ENCODE results near the gene DGKI. TPM values are rescaled to one million over a fixed set of nuclear protein-coding genes. Genes with fewer than 3 reads are reported as not detected.
A peak's percentile ranks its signal among the peaks of the same experiment; 100 is the strongest.

Gene DGKI
- total RNA-seq, 2 donors from 2014 or later: 17.8 to 18.2 TPM

DNA sequence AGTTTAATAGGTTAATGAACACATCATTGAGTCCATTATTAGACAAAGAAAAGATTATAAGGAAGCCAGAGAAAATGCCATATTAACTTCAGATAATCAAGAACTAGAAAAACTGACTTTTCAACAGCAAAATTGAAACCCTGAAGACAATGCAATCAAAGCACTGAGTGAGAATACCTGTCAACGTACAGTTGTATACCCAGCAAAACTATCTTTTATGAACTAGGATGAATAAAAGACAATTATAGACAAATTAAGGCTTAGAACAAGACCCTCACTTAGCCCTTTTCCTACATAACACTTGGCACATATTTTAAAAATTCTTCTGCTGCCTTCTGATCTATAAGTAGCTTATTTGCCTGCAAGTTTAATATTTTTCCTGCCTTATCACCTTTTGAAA is 19.0 kb upstream of the DGKI start:
- peaks cover 3 to 4% of the 10 kb centered on the region in 2 donors for H3K9me3 Mint-ChIP-seq
- H3K27me3 Mint-ChIP-seq (ENCODE audit: low read depth): no peaks in the 10 kb centered on the region
- H3K4me1 Mint-ChIP-seq (ENCODE audit: low read depth): peaks cover 3% of the 10 kb centered on the region
- H3K27ac Mint-ChIP-seq: no peak overlapping the region
- ATAC-seq (replicated peaks in 1 of 2): no peak
- H3K36me3 Mint-ChIP-seq (ENCODE audit: insufficient read depth in 2 of 2): peaks cover 16 to 35% of the 10 kb centered on the region in 2 donors
- no peak for DNase-seq
- H3K4me3 Mint-ChIP-seq: no peak overlapping the region

DNA sequence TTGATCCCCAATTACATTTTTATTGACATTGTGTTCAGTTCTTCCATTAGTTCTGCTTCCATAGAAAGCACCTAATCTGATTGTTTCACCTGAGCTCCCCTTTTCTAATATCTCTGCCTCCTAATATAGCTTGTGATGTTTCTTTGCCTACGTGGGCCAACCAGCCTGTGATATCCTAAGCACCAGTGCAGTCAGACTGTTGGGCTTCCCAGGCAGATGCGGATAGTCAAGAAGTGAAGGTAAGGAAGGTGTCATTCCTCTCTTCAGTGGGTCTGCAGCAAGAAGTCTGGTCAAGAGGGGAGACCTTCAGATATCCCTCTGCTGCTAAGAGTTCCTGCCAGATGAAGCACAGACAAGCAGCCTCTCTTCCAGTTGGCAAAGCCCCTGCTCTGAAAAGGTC is 16.2 kb upstream of the DGKI start:
- ATAC-seq (replicated peaks in 1 of 2) (no peak), DNase-seq (no peak)
- no peaks in the 10 kb centered on the region for H3K27me3 Mint-ChIP-seq (ENCODE audit: low read depth)
- no peak overlapping the region for H3K4me3 Mint-ChIP-seq
- H3K36me3 Mint-ChIP-seq (ENCODE audit: insufficient read depth in 2 of 2): peaks cover 16 to 23% of the 10 kb centered on the region in 2 donors
- H3K27ac Mint-ChIP-seq: no peak overlapping the region
- H3K9me3 Mint-ChIP-seq: peaks cover 3% of the 10 kb centered on the region in 2 donors
- H3K4me1 Mint-ChIP-seq (ENCODE audit: low read depth): no peaks in the 10 kb centered on the region

DNA sequence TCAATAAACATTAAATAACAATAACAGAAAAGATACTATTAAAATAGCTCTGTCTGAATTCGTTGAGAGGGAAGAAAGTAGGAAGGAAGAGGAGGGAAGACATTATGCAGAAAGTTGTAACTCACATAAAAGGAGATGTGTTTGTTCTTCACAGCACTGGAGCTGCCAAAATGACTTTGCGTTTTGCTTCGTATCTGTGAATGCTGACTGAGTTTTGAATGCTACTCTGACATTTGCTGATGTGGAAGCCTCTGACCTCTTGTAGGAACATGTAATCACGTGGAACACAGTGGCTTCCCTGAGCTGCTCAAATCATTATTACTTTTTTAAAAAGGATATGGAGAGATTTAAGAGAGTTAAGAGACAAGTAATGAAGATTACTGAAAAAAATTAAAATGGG is 15.6 kb upstream of the DGKI start:
- no peaks in the 10 kb centered on the region for H3K27me3 Mint-ChIP-seq (ENCODE audit: low read depth)
- peak overlapping the region; percentile 27 for H3K27ac Mint-ChIP-seq
- peaks cover 3% of the 10 kb centered on the region in 2 donors for H3K9me3 Mint-ChIP-seq

DNA sequence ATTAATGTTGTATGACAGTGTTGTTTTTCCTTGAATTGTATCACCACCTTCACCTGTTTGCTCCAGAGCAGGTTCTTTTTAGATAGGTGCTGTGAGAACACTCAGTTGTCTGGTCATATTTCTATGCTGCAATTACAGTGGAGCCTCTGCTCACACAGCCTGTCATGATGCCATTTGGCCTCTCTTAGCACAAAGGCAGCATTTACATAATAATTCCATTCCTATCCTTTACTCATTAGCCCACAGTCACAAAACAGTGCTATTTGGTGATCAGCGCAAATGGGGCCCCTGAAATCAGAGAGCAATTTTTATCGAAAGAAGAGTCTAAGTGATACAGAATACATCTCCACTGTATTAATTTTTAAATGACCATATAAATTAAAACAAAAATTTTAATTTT is 13.8 kb upstream of the DGKI start:
- no peaks in the 10 kb centered on the region for H3K4me1 Mint-ChIP-seq (ENCODE audit: low read depth)
- no peak for ATAC-seq (replicated peaks in 1 of 2)

More for the DNA sequence above, 15.6 kb upstream of the DGKI start:
- no peaks in the 10 kb centered on the region for H3K4me1 Mint-ChIP-seq (ENCODE audit: low read depth)
- no peak overlapping the region for H3K4me3 Mint-ChIP-seq
- DNase-seq (no peak), ATAC-seq (replicated peaks in 1 of 2) (no peak)
- H3K36me3 Mint-ChIP-seq (ENCODE audit: insufficient read depth in 2 of 2): peaks cover 12 to 21% of the 10 kb centered on the region in 2 donors

DNA sequence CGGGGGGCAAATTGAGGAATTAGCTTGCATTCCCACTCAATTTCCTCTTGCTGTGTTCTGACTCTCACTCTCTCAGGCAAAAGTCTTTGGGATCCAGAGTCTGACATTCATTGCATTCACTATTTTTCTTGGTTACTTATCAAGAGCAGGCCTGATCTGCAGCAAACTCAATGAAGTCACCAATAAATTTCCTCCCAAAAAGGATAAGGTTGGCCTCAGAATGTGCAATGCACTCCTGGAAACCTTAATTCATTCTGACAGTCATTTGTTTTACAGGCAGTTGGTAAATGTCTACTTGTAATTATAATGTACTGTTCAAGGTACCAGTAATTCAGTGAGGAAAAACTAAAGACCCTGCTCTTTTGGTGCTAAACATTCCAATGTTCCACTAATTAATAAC is 6.3 kb upstream of the DGKI start:
- H3K4me3 Mint-ChIP-seq: no peak overlapping the region
- DNase-seq: no peak
- peaks cover 6% of the 10 kb centered on the region for H3K4me1 Mint-ChIP-seq (ENCODE audit: low read depth)
- ATAC-seq (replicated peaks in 1 of 2): no peak
- H3K27me3 Mint-ChIP-seq (ENCODE audit: low read depth): peaks cover 18% of the 10 kb centered on the region
- H3K9me3 Mint-ChIP-seq: no peaks in the 10 kb centered on the region
- H3K27ac Mint-ChIP-seq: no peak overlapping the region
- H3K36me3 Mint-ChIP-seq (ENCODE audit: insufficient read depth in 2 of 2): peaks cover 2 to 4% of the 10 kb centered on the region in 2 donors

More for the DNA sequence above, 13.8 kb upstream of the DGKI start:
- Mint-ChIP-seq H3K27ac (no peak overlapping the region), H3K27me3 (ENCODE audit: low read depth) (peaks cover 7% of the 10 kb centered on the region), H3K9me3 (peaks cover 0 to 3% of the 10 kb centered on the region in 2 donors), H3K36me3 (ENCODE audit: insufficient read depth in 2 of 2) (peaks cover 8 to 11% of the 10 kb centered on the region in 2 donors), H3K4me3 (no peak overlapping the region)
- DNase-seq: no peak

DNA sequence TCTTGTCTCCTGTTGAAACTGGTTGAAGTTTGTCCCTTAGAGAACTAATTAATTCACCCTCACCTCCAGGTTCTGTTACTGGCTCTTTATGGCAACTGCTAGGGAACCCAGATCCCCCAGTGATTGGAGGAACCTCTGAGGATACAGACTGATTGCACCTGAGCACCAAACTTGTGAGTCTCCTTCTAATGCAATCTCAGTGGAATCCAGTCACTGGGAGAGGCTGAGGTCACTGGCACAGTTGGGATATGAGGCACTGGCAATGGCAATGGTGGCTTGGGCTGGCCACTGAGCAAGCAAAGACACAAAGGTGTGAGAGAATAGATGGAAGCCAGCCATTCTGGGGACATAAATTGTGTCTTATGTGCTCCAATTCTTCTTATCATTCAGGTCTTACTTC is 5.3 kb upstream of the DGKI start:
- DNase-seq (no peak), ATAC-seq (replicated peaks in 1 of 2) (no peak)
- no peak overlapping the region for H3K4me3 Mint-ChIP-seq
- H3K27me3 Mint-ChIP-seq (ENCODE audit: low read depth): peaks cover 20% of the 10 kb centered on the region
- H3K4me1 Mint-ChIP-seq (ENCODE audit: low read depth): peaks cover 6% of the 10 kb centered on the region
- H3K36me3 Mint-ChIP-seq (ENCODE audit: insufficient read depth in 2 of 2): peaks cover 2 to 4% of the 10 kb centered on the region in 2 donors
- H3K27ac Mint-ChIP-seq: no peak overlapping the region
- H3K9me3 Mint-ChIP-seq: no peaks in the 10 kb centered on the region

DNA sequence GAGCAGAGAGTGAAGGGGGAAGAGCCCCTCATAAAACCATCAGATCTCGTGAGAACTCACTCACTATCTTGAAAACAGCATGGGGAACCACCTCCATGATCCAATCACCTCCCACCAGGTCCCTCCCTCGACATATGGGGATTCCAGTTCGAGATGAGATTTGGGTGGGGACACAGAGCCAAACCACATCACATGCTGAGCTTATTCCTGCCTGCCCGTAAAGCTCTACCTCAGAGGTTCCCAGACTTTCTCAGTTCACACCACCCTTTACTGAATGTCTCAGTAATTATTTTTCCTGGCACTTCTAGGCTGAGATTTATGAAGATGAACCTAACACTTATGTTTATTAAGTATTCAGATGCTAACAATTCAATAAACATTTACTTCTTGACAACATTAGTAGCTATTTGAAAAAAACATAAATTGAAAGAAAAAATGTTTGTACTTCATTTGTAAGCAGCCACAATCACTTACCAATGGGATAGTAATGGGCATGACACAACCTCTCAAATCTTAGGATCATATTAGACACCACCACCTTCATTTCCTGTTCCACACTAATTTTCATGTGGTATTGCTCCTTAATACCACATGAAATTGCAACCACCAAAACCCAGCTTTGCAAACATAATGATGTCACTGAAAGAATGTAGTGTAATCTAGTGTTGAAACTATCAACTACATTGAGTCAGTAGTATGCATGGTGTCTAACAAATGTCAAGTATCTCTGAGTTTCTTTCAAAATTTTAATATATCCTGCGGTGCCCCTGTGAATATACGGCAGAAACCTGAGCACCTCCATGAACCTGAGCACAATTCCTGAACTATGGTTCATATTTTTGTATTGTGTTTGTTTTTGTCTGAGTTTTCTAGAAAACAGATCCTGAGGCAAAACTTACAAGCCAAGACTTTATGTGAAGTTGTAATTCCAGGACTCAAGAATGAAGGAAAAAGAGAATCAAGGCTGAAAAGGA is 4.5 kb upstream of the DGKI start:
- H3K36me3 Mint-ChIP-seq (ENCODE audit: insufficient read depth in 2 of 2): peaks cover 2 to 4% of the 10 kb centered on the region in 2 donors
- H3K4me1 Mint-ChIP-seq (ENCODE audit: low read depth): peaks cover 6% of the 10 kb centered on the region
- H3K27ac Mint-ChIP-seq: no peak overlapping the region
- DNase-seq: no peak
- peaks cover 20% of the 10 kb centered on the region for H3K27me3 Mint-ChIP-seq (ENCODE audit: low read depth)
- H3K4me3 Mint-ChIP-seq: no peak overlapping the region
- H3K9me3 Mint-ChIP-seq: no peaks in the 10 kb centered on the region
- peak; percentile 28 to 33 for ATAC-seq (replicated peaks in 1 of 2)

DNA sequence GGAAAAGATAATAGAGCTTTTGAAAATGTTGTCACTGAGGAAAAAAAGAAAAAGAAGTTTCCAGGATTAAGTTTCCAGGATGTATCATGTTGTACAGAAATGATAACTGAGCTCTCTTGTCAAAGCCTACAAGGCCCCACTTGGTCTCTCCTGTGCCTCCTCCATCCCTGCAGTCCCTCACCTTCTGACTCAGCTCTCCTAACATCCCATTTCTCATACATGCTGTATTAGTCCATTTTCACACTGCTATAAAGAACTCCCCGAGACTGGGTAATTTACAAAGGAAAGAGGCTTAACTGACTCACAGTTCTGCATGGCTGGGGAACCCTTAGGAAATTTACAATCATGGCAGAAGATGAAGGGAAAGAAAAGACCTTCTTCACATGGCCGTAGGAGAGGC is 3.8 kb upstream of the DGKI start:
- ATAC-seq (replicated peaks in 1 of 2) (no peak), DNase-seq (no peak)
- no peaks in the 10 kb centered on the region for H3K9me3 Mint-ChIP-seq
- peaks cover under 1% of the 10 kb centered on the region in 2 donors for H3K36me3 Mint-ChIP-seq (ENCODE audit: insufficient read depth in 2 of 2)
- no peak overlapping the region for H3K27ac Mint-ChIP-seq
- H3K4me1 Mint-ChIP-seq (ENCODE audit: low read depth): peaks cover 6% of the 10 kb centered on the region
- peaks cover 20% of the 10 kb centered on the region for H3K27me3 Mint-ChIP-seq (ENCODE audit: low read depth)
- H3K4me3 Mint-ChIP-seq: no peak overlapping the region

DNA sequence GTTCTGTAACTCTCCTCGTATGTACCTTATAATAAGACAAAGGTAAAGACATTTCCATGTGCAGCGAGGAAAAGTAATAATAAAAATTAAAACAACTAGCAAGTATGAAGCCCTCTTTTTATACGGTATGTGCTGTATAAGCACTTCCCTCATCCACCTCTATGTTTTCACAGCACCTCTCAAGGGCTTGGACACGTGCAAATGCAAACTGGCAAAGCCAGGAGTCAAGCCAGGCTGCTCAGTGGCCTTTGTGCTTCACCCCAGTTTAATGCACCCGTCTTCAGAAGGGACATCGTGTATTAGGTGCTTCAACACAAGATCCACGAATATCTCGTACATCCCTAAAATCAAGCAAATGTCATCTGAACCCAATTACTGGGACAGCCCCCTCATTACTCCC is 1.3 kb upstream of the DGKI start:
- H3K27me3 Mint-ChIP-seq (ENCODE audit: low read depth): peaks cover 43% of the 10 kb centered on the region
- H3K36me3 Mint-ChIP-seq (ENCODE audit: insufficient read depth in 2 of 2): no peaks in the 10 kb centered on the region
- H3K4me1 Mint-ChIP-seq (ENCODE audit: low read depth): peaks cover 6% of the 10 kb centered on the region
- DNase-seq (no peak), ATAC-seq (replicated peaks in 1 of 2) (no peak)
- H3K4me3 Mint-ChIP-seq: peak overlapping the region in 1 of 2 donors; percentile 17
- H3K9me3 Mint-ChIP-seq: no peaks in the 10 kb centered on the region
- H3K27ac Mint-ChIP-seq: no peak overlapping the region

DNA sequence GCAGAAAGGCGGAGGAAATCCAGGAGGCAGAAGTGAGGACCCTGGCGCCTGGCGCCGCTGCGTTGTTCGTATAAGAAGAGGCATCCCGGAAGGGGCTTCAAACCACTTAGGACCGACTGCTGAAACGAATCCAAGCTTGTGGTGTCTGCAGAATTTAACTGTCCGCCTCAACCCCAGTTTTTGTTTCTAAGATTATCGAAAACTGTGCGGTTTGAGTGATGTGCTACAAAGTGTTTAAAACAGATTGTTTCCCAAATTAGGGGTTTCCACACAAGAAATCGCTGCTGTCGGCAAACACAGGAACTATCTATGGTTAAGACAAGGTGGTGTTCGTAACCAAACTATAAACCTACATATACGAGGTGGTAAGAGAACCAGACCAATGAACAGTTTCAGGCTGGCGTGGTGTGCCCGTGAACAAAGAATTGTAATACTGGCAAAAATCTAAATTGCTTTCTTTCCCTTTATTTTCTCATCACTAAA is 835 bp upstream of the DGKI start:
- H3K36me3 Mint-ChIP-seq (ENCODE audit: insufficient read depth in 2 of 2): no peaks in the 10 kb centered on the region
- H3K27me3 Mint-ChIP-seq (ENCODE audit: low read depth): peaks cover 48% of the 10 kb centered on the region
- peak; percentile 11 to 28 for DNase-seq
- no peaks in the 10 kb centered on the region for H3K9me3 Mint-ChIP-seq
- peak; percentile 22 to 23 for ATAC-seq (replicated peaks in 1 of 2)
- peaks cover 6% of the 10 kb centered on the region for H3K4me1 Mint-ChIP-seq (ENCODE audit: low read depth)
- peak overlapping the region; percentile 73 to 74 for H3K4me3 Mint-ChIP-seq
- no peak overlapping the region for H3K27ac Mint-ChIP-seq

DNA sequence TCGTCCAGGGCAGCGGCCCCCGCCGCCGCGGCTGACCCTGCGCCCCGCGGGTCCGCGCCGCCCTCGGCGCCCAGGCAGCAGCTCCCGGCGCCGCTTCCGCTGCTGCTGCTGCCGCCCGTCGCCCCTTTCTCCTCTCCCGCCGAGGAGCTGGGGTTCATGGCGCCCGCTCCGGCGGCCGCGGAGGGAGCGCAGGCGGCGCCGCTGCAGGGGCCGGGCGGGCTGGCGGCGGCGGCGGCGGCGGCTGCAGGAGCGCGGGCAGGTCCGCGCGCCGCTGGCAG is 286 bp downstream of the DGKI start:
- H3K36me3 Mint-ChIP-seq (ENCODE audit: insufficient read depth in 2 of 2): no peaks in the 10 kb centered on the region
- peaks cover 5% of the 10 kb centered on the region for H3K4me1 Mint-ChIP-seq (ENCODE audit: low read depth)
- peaks cover 59% of the 10 kb centered on the region for H3K27me3 Mint-ChIP-seq (ENCODE audit: low read depth)
- DNase-seq (no peak), ATAC-seq (replicated peaks in 1 of 2) (no peak)
- no peaks in the 10 kb centered on the region for H3K9me3 Mint-ChIP-seq
- H3K4me3 Mint-ChIP-seq: no peak overlapping the region
- no peak overlapping the region for H3K27ac Mint-ChIP-seq

DNA sequence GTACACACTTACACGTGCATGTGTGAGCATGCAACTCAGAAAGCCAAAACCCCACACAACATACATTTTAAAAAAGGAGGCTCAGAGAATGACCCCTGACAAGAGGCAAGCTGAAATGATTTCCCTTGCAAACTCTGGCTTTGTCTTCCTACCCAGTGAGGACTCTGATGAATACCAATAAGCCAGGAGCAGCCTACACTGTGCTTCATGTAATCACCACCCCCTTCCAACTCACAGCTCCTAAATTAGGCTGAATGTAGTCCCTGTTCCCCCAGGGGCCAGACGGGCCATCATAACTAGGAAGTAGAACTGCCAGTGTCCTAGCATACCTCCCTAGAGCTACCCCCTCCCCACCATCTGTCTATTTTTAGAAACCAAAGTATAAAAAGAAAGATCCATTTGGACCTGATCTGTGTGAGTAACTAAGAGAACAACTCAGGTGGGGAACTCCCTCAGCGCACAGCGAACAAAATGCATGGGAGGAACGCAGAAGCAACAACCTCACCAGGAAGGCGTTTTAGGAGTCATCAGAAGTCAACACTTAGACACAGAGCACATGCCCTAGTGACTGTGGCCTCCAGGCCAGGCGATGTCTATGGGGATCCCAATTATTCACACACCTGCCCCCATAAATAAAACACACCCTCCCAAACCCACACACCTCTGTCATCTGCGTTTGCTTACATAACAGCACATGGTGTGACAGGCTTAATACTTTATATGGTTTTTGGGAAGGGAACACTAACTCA is 1.9 kb downstream of the DGKI start:
- Mint-ChIP-seq H3K9me3 (no peaks in the 10 kb centered on the region), H3K27ac (no peak overlapping the region), H3K27me3 (ENCODE audit: low read depth) (peaks cover 70% of the 10 kb centered on the region), H3K4me3 (peak overlapping the region; percentile 27 to 51), H3K4me1 (ENCODE audit: low read depth) (no peaks in the 10 kb centered on the region), H3K36me3 (ENCODE audit: insufficient read depth in 2 of 2) (no peaks in the 10 kb centered on the region)
- DNase-seq (no peak), ATAC-seq (replicated peaks in 1 of 2) (no peak)
